ENCODE results near the gene P2RY14.

Gene P2RY14
- total RNA-seq = 0.75 reads per million

DNA sequence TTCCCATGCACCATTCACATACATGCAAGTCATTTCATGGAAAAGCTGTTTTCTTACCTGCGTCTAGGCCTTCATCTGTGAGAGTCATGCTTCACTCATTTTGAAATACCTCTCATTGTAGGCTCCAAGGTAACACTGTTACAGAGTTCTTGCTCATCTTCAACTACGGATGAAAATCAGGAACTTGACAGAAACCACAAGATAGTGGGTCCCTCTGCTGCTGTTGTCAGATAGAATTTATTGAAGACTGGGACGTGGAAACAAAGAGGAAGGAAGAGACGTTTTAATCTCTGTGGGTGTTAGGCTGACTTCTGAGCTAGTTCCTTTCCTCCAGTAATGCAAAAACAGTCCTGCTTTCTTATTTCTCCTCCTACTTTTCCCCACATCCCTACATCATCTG is at the start of gene P2RY14:
Gene P2RY14 (minus strand): TSS at position 313 of the 400 bp plus-strand sequence. CDS start 64,226 bp downstream, outside the sequence.
- no peak for DNase-seq

GRCh38 chr3:151327571-151328198 is 49.3 kb upstream of the P2RY14 start:
- DNase-seq = no peak

GRCh38 chr3:151322511-151322910 is 44.2 kb upstream of the P2RY14 start:
- no peak for DNase-seq

DNA sequence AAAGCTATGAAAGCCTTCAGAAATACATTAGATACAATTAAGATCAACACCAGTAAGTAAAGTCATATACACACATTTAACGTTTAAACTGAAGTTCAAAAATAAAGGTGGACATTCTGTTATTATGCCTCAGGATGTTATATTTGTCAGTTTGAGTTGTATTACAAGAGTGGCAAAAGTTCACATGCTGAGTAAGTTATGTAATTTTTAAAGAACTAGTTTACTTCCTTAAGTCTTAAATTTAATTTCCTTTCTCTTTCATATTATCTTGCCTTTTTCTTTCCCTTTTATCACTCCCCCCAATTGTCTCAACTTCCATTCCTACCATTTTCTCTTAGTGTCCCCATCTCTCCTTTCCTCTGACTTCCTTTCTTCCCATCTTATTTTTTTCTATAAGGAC is 43.2 kb upstream of the P2RY14 start:
- no peak for DNase-seq

- DNase-seq = no peak
Measured at GRCh38 chr3:151320131-151320530, 41.8 kb upstream of the P2RY14 start.

DNA sequence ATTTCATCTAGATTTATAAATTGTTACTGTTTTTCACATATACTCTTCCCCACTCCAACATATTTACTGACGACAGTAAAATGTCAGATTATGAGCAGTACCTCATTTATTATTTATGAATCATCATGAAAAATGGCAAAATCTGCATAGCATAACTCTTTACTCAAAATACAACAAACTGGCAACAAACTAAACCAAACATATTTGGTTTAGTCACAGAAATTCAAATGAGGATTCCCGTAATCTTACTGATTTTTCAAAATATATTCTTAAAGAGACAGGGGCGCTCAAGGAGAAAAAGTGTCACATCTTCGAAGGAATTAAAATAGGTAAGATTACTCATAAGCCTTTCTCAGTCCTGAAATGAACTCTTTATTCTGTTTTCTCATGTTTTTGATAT is 41.3 kb upstream of the P2RY14 start:
- DNase-seq = no peak

DNA sequence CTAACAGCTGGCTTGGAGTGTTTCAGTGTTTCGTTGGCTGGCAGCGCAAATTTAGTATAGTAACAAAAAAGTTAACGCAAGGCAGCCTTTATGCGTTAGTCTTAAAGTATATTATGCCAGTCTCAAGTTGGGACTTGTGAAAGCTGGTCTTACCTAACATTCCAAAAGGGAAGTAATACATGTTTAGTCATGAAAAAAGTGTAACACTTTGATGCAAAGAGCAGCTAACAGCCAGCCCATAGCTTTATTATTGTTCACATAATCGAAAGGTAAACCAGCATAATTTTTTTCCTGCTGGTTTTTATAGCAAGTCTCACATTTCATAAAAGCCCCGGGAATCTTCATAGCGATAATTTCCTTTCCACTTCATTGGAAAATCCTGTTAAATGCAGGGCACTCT is 40.6 kb upstream of the P2RY14 start:
- no peak for DNase-seq

DNA sequence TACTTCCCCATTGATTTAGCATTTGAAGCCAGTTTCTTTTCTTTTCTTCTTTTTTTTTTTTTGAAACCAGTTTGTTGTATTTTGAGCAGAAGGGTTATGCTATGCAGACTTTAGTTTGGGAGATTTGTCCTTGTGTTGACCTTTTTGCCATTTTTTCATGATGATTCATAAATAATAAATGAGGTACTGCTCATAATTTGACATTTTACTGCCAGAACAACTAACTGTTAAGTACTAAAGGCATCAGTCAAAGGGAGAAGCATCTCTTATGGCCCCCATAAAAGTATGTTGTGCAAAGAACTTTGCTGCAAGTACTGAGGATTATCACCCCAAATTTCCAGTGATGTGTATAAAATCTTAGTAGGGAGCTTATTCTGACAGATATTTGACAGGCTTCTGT is 40.0 kb upstream of the P2RY14 start:
- no peak for DNase-seq

GRCh38 chr3:151316267-151316991 is 38.1 kb upstream of the P2RY14 start, which contains the start of gene GPR87:
TSS of gene GPR87 (minus strand) at chr3:151316820. CDS start at chr3:151300100, 16,720 bp downstream.
- no peak for DNase-seq

GRCh38 chr3:151315846-151316245 is 37.5 kb upstream of the P2RY14 start:
- DNase-seq = no peak

- DNase-seq = no peak
Measured at GRCh38 chr3:151315136-151315535, 36.8 kb upstream of the P2RY14 start.

DNA sequence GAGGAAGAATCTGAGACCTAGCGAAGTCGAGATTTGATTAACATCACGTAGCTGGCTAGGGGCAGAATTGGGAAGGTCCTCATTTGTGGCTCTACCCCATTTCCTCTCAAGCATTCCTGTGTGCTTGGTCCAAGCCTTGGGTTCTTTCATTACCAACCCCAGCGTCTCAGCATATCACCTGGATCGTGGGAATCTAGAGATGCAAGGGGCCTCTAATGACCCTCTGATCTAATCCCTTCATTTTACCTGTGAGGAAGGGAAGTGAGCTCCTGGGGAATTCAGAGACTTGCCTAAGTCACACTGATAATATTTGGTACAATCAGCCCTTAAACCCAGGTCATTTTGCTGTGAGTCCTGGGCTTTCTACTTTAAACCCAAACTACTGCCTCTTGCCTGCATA is 36.3 kb upstream of the P2RY14 start:
- DNase-seq = no peak

- no peak for DNase-seq
Measured at GRCh38 chr3:151314137-151314536, 35.8 kb upstream of the P2RY14 start.

- DNase-seq = no peak
Measured at GRCh38 chr3:151312972-151313371, 34.6 kb upstream of the P2RY14 start.

- no peak for DNase-seq
Measured at GRCh38 chr3:151309566-151309965, 31.2 kb upstream of the P2RY14 start.

DNA sequence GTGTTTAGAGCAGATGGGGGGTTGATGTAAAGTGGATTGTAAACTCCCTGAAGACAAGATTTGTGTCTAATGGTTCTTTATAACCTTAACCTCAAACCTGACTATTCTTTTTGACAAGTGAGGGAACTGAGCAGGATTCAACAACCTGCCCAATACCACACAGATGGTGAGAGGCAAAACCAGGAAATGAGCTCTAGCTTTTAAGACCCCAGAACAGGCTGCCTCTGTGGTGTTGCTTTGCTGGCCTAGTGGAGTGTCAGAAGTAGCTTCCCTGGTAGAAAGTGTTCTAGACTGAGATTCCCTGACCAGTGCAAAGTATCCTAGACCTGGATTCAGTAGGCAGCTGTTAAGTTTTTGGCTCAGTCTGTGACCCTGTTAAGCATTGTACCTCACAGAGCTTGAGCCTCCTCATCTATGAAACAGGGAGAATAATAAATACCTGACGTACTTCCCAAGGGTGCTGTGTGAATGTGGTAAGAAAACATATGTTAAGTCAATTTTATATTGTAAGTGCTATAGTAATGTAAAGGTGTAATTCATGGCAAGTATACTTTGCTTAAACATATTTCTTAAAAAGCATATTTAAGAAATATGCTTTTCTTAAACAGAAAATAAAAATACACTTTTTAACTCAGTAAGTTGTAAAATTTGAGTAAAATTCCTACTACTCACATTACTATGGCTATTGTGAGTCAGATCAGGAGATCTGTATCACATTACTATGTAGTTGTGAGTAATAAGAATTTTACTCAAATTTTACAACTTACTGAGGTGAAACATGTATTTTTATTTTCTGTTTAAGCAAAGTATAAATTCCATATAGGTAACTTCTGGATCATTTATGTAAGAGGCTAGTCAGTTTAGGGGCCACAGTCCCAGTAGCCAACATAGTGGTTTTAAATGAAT is 29.5 kb upstream of the P2RY14 start:
- DNase-seq = no peak

DNA sequence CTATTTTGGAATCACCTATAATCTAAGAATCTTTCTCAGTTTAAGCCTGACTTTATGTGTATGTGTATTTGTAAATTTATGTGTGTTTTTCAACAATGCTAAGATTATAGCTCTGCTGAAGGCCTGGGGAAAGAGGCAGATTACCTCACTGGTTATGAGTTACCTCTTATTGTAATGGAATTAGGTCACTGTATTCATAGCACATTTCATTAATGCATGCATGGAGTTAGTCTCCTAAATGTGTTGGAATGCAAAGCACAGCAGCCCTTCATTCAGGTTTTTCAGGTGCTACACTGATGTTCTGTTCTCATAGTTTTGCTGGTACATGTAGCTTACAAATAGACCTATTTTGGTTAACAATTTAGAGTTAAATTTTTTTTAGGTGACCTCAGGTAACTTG is 28.8 kb upstream of the P2RY14 start:
- no peak for DNase-seq

DNA sequence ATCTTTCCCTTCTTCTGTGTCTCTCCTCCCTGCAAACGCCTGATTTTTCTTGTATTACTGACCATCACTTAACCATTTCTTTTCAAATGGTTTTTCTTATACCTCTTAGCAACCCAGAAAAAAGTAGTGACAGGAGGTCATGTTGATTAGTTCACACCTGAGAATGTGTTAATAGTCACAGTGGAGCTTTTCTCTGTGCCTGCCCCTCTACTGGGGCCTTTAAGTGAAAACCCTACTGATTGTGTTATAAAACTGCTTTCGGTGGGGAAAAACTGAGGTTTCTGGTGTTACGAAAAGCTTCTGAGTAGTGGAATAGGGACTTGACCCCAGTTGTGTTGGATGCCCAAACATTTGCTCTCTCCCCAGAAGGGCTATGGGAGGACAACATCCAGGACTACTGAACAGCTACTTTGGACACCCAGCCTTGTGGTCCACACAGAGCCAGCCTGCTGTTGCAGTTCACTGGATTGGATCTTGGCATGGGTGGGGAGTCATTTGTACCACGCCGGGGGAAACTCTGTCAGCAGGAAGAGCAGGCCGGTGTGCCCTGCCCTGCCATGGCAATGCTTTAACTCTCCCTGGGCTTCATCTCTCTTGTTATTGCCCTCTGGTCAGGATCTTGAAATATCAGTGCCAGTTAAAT is 27.9 kb upstream of the P2RY14 start:
- no peak for DNase-seq

DNA sequence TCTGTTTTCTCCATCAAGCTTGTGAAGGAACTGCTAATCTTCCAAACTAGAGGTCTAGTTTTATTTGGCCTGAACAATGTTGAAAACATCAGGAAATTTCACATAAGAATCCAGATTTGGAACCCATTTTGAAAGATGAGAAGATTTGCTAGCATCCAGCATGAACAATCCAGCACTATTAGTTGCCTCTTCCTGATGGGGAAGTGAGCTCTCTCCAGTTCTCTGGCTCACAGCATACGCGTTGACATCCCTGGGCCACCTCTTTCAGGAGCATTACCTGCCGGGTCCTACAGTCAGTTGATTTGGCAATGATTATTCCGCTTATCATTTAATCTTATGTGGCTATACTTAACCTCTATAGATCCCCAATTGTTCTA is 27.4 kb upstream of the P2RY14 start:
- no peak for DNase-seq

DNA sequence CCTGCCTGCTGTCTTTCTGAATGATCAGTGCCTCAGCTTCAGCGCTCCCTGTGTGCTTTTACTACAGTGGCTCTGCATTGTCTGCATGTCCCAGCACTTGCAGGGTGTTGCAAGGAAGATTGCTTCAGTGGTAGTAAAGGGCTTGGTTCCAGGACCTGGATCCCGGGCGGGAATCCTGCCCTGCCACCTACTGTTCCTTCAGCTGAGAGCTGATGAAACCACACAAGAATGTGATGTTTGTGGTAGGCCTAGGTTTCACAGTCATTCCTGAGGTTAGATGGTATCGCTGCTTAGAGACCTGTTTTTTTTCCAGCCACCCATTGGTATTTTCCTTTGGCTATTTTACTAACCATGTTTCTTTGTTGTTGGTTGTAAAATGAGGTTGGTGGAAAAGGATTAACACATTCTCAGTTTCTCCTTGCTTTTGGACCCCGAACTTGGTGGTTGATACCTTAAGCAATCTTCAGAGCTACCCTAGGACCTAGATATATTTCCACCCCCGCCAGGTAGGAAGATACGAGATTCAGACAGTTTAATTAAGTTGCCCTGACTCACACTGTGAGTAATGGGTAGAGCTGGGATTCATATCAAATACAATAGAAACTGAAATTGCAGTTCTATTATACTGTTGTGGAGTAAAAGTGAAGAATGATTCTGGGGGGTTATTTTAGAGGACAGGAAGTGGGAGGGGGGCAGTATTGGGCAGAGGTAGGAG is 26.9 kb upstream of the P2RY14 start:
- no peak for DNase-seq

DNA sequence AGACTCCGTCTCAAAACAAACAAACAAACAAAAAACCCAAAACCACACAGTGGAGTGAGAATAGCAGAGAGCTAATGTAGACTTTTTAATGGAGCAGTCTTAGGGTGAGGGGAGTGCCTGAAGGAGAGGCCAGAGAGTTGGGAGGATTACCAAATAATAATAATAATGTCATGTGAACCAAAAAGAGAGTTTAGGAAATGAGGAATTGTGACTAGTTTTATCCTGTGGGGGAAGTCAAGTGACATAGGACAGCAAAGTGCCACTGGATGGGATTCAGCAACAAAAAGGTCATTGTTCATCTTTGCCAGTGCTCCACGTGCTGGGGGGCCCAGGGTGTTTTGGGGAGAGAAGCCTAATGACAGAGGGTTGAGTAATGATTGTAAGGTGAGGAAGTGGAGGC is 25.4 kb upstream of the P2RY14 start:
- DNase-seq = no peak

GRCh38 chr3:151301787-151302186 is 23.4 kb upstream of the P2RY14 start:
- no peak for DNase-seq

Data from effector CD4-positive, alpha-beta T cell (primary cell).